HG03469 (cell line): ENCODE results near the gene NAA60.

Experiments
- ATAC-seq: cut with Tn5 transposase; IDR thresholded peaks from one replicate; pipeline ENCODE4 v1.9.1; 2021; ENCODE audit warnings: mild to moderate bottlenecking, moderate library complexity, moderate number of reproducible peaks; ENCODE audit not compliant: unreplicated experiment

The NAA60 gene

GRCh38 chr16:3536271-3536731, 92.8 kb downstream of the NAA60 start:
- ATAC-seq: no peak
